Testis (tissue), 2 donors: Measurements from ENCODE around the gene CARF.

Source experiments
- POLR2A ChIP-seq: fragments of 450-650 bp; IDR thresholded peaks from one replicate; pipeline ENCODE4 v1.6.1; 2017; ENCODE audit warnings: antibody characterized with exemption, mild to moderate bottlenecking, moderate library complexity
- TF ChIP-seq, protein P1 (sequence below), 3 experiments: fragments of 450-650 bp in 2 of 3; fragments of 200-600 bp in 1 of 3; sonication (generic) in 1 of 3; IDR thresholded peaks; one replicate each; pipeline ENCODE4 v1.5.1; 2016 to 2019; ENCODE audit warnings: antibody characterized with exemption in 3 of 3, mild to moderate bottlenecking in 2 of 3, moderate library complexity in 1 of 3

DNA sequence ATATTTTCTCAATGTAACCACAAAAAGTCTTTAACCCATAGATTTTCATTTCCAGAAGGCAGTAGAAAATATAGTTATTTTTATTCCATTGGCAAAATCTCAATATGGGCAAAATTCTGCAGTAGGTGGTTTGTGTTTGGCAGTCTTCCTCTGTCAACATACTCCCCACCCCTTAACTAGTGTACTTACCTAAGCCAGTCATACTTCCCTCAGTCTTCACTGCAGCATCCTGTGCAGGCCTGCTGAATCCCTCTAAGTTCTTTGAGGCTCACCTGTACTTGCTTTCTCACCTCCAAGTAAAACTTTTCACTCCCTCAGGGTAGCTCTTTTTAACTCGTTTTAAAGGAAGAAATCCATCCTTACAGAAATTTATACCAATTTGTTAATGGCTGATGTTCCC is 6.8 kb downstream of the CARF start:
- TF ChIP-seq, protein P1, sequence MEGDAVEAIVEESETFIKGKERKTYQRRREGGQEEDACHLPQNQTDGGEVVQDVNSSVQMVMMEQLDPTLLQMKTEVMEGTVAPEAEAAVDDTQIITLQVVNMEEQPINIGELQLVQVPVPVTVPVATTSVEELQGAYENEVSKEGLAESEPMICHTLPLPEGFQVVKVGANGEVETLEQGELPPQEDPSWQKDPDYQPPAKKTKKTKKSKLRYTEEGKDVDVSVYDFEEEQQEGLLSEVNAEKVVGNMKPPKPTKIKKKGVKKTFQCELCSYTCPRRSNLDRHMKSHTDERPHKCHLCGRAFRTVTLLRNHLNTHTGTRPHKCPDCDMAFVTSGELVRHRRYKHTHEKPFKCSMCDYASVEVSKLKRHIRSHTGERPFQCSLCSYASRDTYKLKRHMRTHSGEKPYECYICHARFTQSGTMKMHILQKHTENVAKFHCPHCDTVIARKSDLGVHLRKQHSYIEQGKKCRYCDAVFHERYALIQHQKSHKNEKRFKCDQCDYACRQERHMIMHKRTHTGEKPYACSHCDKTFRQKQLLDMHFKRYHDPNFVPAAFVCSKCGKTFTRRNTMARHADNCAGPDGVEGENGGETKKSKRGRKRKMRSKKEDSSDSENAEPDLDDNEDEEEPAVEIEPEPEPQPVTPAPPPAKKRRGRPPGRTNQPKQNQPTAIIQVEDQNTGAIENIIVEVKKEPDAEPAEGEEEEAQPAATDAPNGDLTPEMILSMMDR (IDR thresholded peaks at IDR 0.05), result no peak
- TF ChIP-seq POLR2A, result no peak
